ENCODE data around the gene COL9A3.

The COL9A3 gene

DNA sequence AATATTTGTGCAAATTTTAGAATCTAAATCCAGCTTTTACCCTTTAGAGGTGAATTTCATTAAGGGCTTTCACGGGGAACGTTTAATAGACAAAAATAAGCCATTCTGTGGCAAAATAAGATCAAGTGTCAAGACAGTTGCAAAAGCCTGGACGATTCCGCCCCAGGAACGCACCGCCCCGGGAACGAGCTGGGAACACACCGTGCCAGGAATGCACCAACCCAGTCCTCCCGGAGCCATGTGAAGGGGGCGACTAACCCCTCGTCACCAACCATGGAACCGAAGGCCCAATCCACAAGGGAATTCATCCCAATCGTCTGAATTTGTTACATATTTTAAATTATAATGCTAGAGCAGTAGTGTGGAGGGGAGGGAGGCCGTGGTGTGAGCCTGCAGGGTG lies 65.6 kb downstream of the COL9A3 start:
- no peak for DNase-seq

DNA sequence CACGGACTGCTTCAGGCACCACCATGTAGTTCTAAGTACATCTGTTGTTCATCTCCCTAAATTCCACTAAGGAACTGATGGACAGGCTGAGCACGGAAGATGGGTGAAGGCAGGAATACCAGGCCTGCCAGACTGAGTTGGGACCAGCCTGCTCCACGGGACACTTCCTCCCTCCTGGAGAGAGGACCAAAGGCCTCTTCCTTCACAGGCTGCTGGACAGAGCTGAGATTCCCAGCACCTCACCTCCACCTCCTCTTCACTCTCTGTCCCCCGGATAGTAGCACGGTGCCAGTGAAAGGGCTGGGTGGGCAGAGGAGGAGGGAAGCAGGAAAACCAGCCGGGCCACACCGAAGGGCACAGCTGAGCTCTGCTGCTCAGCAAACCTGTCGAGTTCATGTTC lies 67.7 kb downstream of the COL9A3 start:
- DNase-seq = no peak

DNA sequence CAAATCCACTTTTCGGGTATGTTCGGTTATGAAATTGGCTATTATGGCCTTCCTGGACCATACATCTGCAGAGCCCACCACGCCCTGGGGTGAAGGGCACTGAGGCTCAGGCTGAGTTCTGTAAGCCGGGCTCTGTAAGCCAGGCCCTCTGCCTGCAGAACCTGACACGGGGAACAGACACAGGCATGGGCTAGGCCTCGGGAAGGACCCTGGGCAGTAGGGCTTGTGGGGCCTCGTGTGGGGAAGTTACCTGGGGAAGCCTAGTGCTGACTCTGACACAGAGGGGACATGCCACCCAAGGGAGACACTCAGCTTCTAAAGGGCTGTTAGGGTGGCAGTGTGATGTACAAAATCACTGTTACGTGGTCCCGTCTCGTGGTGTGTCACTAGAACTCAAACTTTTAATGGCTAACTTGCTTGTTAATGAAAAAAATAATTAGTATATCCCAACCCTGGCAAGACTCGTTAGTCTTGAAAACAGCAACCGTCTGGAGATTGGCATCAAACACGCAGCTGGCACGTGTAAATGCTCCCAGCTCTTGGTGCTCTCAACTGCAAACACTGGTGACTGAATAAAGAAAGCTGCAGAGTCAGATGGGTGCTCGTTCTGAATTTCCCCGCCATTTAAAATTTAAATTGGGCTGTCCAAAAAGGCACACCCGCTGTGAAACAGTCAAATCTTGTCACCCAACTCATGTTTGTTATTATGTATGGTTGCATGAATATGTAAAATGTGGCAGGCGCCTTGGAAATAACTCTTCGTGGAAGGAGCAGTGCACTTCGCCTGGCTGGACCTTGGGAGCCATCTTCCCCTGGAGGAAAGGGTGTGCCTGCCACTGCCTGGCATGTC lies 68.4 kb downstream of the COL9A3 start:
- no peak for DNase-seq

DNA sequence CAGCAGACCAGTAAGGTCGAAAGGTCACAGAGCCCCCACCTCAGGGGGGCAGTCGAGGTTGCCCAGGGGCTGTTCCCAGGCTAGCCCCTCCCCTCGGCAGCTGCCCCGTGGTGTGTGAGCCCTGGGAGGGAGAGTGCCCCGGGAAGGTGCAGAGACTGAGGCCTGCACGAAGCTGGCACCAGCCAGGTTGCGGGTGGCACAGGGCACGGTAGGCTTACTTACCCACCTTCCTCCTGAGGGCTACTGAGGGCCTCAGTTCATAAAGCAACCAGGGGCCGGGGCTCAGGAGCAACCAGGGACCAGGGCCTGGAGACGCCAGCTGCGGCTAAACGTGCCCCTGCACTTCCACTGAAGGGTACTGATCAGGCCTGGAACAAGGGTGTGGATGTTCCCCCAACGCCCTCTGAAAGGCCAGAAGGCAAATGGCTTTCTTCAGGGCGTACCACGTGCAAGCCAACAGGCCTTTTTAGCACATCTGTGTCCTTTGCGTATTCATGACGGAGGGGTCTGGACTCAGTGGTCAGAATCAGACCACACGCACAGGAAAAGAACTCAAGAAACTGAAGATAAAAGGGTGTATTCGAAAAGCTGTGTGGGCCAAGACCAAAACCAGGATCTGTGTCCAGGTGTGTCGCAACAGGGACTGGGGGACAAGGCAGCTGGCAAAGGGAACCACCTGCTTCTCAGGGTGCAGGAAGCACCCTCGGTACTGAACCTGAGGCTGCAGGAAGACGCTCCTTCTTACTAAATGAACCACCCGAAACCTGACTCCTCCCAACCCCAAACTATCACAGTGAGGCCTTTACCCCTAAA lies 69.3 kb downstream of the COL9A3 start:
- DNase-seq = no peak

DNA sequence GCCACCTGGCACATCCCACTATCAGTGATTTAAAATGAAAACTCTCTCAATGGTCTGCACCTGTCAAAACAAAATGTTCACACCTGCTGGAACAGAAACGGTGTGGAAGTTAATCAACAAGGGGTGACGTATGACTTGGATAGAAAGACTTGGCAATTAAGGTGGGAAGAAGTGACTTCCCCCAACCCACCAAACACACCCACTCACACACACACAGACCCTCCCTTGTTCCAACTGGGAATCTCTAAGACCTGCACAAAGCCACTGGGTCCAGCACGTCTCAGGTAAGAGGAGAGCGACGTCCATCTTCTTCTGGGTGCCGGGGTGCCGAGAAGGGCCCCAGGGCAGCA lies 69.8 kb downstream of the COL9A3 start:
- no peak for DNase-seq

DNA sequence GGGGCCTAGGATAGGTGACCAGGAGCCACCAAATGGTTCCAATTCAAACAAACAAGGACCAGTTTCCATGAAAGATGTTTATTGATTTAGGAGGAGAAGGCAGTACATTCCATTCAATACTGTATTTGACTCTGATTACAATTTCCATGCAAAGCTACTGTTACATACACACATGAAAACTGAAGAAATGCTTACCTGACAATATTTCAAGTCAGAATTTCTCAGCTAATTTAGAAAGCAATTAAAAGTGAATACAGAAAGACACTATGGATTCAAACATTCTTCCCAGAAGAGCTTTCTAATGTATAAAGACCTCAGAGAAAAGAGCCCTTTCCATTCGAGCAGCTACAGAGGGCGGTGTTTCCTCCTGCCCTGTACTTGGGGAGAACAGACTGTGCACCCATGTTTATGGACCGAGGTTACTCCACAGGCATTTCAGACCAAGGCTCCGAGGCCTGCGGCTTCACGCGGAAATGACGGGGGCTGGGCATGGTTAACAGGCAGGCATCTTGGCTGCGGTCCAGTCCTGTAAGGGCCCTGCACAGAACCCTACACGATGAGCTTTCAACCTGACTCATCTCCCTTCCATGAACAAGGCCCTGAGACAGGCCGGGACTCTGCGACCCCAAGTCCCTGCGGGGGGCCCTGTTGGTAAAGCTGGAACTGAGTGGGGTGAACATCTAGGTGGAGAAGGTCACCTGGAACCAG lies 70.5 kb downstream of the COL9A3 start:
- DNase-seq = peak; percentile 44 to 51

DNA sequence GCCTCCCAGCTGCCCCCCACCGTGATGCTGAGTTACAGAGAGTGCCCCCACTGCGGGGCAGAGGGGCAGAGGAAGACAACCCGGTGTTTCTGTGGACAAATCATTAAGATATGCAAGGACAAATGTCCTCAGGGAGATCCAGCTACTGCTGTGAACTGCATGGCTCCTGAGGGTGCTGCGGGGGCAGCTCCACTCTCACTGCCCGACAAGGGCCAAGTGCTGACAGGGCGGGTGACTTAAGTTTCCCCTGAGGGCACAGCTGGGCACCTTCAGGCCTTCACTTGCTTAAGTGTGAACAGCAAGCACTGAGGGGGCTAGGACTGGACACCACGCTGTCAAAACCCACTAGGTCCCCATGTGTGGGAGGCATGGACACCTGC lies 71.0 kb downstream of the COL9A3 start:
- DNase-seq = no peak

DNA sequence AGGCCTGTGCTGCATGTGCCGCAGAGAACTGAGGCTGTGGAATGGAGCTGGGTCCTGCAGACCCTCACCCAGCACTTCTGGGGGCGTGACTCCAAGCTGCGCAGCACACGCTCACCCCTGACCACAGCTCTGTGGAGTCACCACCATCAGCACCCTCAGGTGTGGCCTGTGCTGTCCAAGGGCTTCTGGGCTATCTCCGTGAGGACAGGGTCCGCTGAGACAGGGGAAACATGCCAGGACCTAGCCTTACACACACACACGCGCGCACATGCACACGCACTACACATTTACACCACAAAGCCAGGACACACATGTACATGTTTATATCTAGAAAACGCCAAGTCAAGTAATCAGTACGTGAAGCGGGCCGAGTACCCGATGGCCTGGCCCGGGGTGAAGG lies 71.6 kb downstream of the COL9A3 start:
- no peak for DNase-seq

DNA sequence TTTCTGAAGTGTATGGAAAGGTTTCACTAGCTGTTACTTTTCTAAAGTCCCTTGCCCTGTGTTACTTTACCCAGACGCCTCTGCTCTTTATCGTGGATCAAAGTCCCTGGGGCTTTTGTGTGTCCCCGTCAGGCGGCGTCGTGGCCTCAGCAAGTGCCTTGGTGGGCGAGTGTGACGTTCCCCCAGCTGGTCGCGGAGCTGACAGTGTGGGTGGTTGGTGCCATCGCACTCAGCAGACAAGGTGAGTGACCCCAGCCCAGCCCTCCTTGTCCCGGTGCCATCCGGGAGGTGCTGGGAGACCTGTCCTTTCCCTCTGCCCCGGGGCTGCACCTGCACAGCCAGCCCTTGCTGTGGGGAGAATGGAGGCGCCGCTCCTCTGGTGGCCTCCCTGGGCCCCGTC lies 72.1 kb downstream of the COL9A3 start:
- DNase-seq = no peak

DNA sequence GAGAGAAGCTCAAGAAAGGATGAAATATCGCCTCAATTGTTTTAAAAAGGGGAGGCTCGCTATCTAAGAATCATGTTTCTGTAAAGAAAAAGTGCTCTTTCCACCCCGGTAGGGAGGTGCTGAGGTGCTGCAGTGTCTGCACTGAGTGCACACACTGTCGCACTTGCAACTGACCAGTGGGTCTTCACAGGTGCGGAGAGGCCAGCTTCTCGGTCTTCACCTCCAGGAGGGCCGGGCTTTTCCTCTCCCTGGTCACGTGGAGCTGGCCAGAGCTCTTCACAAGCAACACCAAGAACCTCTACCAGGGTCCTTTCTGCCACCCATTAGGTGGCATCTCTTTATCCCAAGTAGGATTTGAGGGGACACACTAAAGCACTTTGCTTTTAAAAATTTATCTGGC lies 72.6 kb downstream of the COL9A3 start:
- no peak for DNase-seq

DNA sequence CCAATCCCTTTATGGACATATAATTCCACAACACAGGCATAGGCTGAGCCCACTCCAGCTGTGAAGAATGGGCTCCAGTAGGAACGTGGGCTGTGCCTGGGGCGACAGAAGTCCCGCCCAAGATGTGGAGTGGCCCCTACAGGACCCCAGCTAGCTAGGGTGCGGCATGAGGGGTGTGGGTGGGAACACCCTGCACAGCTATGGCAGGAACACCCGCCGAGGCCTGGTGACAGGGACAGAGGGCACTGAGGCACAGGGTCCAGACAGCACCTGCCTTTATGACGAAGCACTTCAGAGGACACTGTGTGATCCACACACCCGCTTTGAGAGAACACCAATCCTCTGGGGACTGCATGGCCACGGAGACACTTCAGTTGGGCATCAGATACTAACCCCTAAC lies 73.0 kb downstream of the COL9A3 start:
- DNase-seq = no peak

DNA sequence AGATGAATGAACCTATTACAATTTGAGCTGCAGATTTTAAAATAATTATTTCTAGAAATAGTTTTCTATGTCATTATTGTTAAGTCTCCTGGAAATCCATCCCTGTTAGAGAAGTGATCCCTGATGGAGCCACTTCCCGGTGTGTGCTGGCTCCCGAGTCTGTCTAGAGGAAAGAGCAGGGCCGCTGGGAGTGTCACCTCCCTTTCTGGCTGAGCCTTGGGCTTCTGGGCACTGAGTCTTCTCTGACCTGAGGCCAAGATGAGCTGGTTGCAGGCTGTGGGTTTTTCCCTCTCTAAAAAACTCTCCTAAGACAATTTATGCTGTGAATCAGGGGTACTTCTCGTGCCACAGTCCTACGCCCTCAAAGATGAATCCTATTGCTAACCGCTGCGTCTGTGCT lies 73.6 kb downstream of the COL9A3 start:
- DNase-seq = no peak

Measured in CD4-positive, alpha-beta T cell treated with Interleukin-1 beta for 1 hour (primary cell).